ENCODE measurements around the gene NGEF.

The NGEF gene

DNA sequence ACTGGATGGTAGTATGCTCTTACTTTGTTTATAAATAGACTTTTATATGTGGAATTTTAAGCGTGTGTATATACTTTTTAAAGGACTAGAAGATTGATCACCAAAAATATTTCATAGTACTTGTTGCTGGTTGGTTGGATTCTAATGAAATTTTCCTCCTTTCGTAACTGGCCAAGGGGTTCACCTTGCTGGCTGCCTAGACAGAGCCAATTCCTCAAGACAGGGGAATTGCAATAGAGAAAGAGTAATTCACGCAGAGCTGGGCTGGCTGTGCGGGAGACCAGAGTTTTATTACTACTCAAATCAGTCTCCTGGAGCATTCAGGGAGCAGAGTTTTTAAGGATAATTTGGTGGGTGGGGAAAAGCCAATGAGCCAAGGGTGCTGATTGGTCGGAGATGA, 72.3 kb downstream of the NGEF start:
- no peak overlapping the region for H3K27ac Mint-ChIP-seq
- no peak for ATAC-seq (ENCODE audit: low read depth)
- H3K36me3 Mint-ChIP-seq: no peaks in the 10 kb centered on the region
- H3K27me3 Mint-ChIP-seq: peaks cover 14% of the 10 kb centered on the region
- H3K9me3 Mint-ChIP-seq: no peaks in the 10 kb centered on the region
- peaks cover 3% of the 10 kb centered on the region for H3K4me1 Mint-ChIP-seq
- DNase-seq (ENCODE audit: low spot score in 2 of 2): no peak
- no peak overlapping the region for H3K4me3 Mint-ChIP-seq

DNA sequence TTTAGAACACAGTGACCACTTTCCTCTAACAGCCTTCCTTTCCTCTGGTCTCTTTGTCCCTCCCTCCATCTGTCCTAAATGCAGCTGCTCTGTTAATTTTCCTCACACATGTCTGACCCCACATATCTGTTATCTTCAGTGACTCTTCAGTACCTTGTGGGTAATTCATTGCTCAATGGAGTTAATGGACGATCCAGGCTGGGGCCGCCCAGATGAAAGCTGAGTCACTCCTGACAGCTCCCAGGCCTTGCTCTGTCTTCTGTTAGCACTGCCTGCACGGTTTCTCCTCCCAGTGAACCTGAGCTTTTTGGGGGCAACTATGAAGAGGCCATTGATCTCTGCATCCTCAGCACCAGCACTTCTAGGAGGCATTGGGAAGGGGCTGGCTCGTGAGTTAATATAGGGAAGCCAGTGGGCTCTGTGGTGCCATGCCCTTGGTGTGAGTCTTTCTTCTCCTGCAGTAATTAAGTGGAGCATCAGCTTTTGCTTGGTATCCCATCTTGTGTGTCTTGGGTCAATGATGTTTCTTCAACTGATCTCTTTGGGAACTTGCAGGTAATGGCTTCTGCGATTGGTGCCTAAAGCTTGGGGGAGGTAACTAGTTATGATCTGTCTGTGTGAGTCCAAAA, 75.7 kb downstream of the NGEF start:
- H3K4me3 Mint-ChIP-seq: no peak overlapping the region
- H3K36me3 Mint-ChIP-seq: no peaks in the 10 kb centered on the region
- no peaks in the 10 kb centered on the region for H3K9me3 Mint-ChIP-seq
- ATAC-seq (ENCODE audit: low read depth) (no peak), DNase-seq (ENCODE audit: low spot score in 2 of 2) (no peak)
- H3K27ac Mint-ChIP-seq: no peak overlapping the region
- H3K4me1 Mint-ChIP-seq: peaks cover 3% of the 10 kb centered on the region
- H3K27me3 Mint-ChIP-seq: peaks cover 19% of the 10 kb centered on the region

DNA sequence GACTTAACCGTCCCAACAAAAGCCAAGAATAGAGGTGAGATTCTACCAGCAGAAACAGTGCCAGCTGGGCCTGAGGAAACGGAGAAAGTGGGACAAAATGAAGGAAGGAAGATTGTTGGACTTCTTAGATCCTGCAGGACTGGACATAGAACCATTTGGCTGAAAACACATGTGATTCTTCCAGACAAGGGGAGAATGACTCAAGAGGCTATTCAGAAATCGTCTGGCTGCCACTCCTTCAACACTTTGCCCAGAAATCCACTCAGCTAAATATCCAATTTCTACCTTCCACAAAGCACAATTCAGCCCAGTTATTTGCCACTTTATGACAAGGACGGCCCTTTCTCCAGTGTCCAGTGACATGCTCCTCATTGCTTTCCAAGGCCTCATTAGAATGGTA, 81.4 kb downstream of the NGEF start:
- Mint-ChIP-seq H3K9me3 (no peaks in the 10 kb centered on the region), H3K4me3 (no peak overlapping the region), H3K27ac (no peak overlapping the region), H3K36me3 (no peaks in the 10 kb centered on the region), H3K27me3 (peaks cover 19% of the 10 kb centered on the region), H3K4me1 (no peaks in the 10 kb centered on the region)
- DNase-seq (ENCODE audit: low spot score in 2 of 2) (no peak), ATAC-seq (ENCODE audit: low read depth) (no peak)

DNA sequence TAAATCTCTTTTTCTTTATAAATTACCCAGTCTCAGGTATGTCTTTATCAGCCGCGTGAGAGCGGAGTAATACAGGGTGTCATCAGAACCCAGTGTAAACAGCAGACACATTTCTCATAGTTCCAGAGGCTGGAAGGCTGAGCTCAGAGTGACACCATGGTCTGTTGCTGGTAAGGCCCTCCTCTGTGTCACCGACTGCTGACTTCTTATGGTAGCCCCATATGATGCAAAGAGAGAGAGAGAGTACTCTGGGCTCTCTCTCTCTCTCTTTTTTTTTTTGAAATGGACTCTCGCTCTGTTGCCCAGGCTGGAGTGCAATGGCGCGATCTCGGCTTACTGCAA, 83.0 kb downstream of the NGEF start:
- Mint-ChIP-seq H3K36me3 (no peaks in the 10 kb centered on the region), H3K9me3 (no peaks in the 10 kb centered on the region), H3K4me3 (no peak overlapping the region), H3K4me1 (peaks cover 3% of the 10 kb centered on the region), H3K27ac (no peak overlapping the region), H3K27me3 (peaks cover 24% of the 10 kb centered on the region)
- ATAC-seq (ENCODE audit: low read depth): no peak
- DNase-seq (ENCODE audit: low spot score in 2 of 2): no peak

DNA sequence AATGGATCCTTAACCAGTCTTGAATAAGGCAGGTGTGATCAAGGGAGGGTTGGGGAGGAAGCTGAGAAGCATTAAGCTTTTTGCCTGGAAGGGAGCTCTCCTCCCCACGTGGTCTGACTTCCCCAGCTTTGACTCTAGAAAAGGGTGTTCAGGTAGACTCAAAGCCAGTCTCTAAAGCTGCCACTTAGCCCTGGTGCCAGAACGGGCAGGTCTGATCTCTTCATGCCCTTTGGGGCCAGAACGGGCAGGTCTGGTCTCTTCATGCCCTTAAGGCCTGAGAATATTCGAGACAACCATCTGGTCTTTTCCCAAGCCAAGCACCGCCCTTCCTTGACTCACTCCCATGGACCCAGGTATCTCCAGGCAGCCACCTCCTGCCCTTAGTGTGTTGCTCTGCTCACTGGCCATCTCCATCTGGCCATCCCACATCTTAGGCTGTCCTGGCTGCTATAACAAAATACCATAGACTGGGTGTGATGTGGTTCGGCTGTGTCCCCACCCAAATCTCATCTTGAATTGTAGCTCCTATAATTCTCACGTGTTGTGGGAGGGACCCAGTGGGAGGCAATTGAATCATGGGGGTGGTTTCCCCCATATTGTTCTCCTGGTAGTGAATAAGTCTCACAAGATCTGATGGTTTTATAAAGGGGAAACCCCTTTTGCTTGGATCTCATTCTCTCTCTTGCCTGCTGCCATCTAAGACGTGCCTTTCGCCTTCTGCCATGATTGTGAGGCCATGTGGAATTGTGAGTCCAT, 83.6 kb downstream of the NGEF start:
- no peaks in the 10 kb centered on the region for H3K9me3 Mint-ChIP-seq
- H3K27me3 Mint-ChIP-seq: peaks cover 24% of the 10 kb centered on the region
- peak overlapping the region; percentile 67 for H3K4me3 Mint-ChIP-seq
- no peaks in the 10 kb centered on the region for H3K36me3 Mint-ChIP-seq
- no peak overlapping the region for H3K27ac Mint-ChIP-seq
- peaks cover 3% of the 10 kb centered on the region for H3K4me1 Mint-ChIP-seq
- no peak for DNase-seq (ENCODE audit: low spot score in 2 of 2)
- ATAC-seq (ENCODE audit: low read depth): no peak

DNA sequence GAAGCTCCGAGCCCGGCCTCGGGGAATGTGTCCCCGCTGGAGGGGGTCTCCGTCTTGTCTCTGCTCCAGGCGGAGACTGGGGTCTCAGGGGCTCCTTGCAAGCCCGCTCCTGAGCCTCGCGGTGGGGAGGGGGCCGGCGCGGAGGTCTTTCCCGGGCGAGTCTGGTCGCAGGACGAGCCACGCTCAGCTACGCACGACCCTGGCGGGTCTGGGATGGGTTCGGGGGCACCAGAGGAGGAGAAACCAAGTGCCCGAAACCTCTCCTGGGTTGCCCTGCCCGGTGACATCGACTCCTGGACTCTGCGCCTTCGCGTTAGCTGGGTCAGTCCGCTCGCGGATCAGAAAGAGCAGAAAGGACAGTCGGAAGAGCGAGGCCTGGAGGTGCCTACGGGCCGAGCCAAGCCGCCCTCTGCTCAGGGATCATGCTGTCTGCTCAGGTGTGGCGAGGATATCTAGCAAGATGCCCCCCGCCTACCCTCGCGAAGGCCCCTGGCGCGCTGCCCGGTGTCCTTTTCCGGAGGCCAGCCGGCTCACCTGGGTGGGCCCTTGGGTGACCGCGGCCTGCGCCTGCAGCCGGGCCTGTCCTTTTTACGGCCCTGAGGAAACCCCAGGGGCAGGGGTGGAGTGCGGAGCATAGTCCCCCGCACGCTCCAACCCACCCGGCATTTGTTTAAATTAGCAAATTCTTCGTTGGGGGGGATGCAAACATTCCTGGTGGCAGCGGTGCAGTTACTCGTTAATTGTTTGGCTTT, 84.3 kb downstream of the NGEF start:
- Mint-ChIP-seq H3K36me3 (no peaks in the 10 kb centered on the region), H3K9me3 (no peaks in the 10 kb centered on the region), H3K27me3 (peaks cover 24% of the 10 kb centered on the region), H3K4me3 (peak overlapping the region; percentile 67), H3K4me1 (peaks cover 3% of the 10 kb centered on the region), H3K27ac (no peak overlapping the region)
- ATAC-seq (ENCODE audit: low read depth) (no peak), DNase-seq (ENCODE audit: low spot score in 2 of 2) (no peak)

DNA sequence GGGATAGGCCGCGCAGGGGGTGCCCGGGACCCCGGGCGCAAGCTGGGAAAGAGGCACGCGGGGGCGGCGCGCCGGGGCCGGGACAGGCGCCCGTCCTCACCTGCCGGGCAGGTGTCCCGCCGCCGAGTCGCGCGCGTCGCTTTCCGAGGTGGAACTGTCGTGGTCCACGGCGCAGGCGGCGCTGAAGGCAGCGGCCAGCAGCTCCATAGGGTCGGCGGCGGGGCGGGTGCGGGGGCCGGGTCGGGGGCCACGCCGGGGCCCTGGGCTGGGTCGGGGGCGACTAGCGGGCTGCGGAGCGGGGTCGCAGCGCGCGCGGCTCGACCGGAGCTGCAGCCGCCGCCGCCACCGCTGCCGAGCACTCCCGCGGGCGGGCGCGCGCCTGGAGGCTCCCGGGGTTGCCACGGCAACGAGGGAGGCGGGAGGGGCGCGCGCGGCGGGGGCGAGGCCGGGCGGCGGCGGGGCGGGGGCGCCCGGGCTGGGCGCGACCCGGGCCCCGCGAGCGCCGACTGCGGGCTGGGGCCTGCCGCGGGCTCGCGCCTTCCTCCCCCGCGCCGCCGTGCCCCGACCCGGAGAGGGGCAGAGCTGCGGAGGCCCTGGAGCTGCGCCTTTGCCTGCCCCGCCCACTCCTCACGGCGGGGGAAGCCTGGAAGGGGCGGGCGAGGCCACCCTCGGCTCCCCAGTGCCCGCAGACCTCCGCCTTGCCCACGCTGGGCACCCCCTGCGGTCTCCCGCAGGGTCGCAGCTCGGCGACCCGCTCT, 85.1 kb downstream of the NGEF start:
- peaks cover 17% of the 10 kb centered on the region for H3K27me3 Mint-ChIP-seq
- ATAC-seq (ENCODE audit: low read depth) (peak; percentile 42), DNase-seq (ENCODE audit: low spot score in 2 of 2) (no peak)
- peak overlapping the region; percentile 50 for H3K4me3 Mint-ChIP-seq
- no peak overlapping the region for H3K27ac Mint-ChIP-seq
- H3K4me1 Mint-ChIP-seq: peaks cover 3% of the 10 kb centered on the region
- no peaks in the 10 kb centered on the region for H3K9me3 Mint-ChIP-seq
- no peaks in the 10 kb centered on the region for H3K36me3 Mint-ChIP-seq

DNA sequence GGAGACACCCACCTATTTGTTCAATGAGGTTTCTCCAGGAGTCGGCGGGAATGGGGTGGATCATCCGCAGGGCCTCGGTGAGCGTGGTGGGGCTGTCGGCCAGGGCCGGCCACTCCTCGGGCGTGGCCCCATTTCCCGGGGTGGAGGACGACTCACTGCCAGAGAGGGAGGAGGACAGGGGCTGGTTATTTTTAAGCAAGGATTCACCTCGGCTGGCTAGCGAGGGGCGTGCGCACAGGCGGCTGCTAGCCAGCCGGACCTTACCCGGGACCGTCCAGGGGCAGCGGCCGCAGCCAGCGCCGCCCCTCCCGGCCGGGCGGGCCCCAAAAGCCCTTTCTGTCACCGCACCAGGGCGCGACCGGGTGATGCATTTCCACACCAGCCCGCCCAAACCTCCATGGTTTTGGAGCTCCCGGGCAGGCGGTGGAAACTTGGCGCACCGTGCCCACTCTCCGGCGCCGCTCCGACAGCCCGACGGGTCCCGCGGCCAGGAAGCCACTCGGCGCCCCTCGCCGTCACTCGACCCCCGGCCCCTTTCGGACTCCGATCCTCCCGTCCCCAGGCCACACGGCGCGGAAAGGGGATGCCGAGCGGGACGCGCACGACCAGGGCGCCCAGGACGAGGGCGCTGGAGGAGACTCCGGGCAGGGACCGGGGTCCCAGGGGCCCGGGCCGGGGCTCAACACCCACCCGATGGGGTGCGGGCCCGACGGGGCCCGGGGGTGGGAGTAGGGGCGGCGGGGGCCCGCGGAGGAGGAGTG, 85.8 kb downstream of the NGEF start:
- no peak for DNase-seq (ENCODE audit: low spot score in 2 of 2)
- no peak for ATAC-seq (ENCODE audit: low read depth)
- peaks cover 17% of the 10 kb centered on the region for H3K27me3 Mint-ChIP-seq
- no peaks in the 10 kb centered on the region for H3K9me3 Mint-ChIP-seq
- H3K27ac Mint-ChIP-seq: no peak overlapping the region
- no peaks in the 10 kb centered on the region for H3K36me3 Mint-ChIP-seq
- peaks cover 3% of the 10 kb centered on the region for H3K4me1 Mint-ChIP-seq
- peak overlapping the region; percentile 70 for H3K4me3 Mint-ChIP-seq

DNA sequence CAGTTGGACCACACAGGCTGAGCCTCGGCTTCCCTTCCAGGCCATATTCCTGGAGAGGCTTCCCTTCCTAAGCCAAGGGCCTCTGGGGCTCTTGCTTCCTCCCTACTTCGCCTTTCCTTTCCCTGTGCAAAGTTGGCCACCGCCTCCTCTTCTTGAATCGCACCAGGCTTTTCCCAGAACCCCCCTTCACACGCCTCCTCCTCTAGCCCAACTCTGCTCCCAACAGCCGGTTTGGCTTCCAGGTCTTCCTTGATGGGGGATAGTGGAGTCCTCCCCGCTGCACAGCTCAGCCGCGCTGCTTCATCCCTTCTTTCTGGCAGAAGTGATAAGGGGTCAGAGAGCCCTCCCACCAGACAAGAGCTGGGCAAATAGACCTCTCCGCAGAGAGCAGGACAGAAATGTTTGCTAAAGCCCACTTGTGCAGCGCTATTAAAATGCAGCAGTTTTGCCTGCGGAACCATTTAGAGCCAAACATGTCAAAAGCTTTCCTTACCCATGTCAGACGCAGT, 86.6 kb downstream of the NGEF start:
- DNase-seq (ENCODE audit: low spot score in 2 of 2) (no peak), ATAC-seq (ENCODE audit: low read depth) (no peak)
- peak overlapping the region; percentile 70 for H3K4me3 Mint-ChIP-seq
- peaks cover 21% of the 10 kb centered on the region for H3K27me3 Mint-ChIP-seq
- H3K27ac Mint-ChIP-seq: no peak overlapping the region
- peaks cover 3% of the 10 kb centered on the region for H3K4me1 Mint-ChIP-seq
- H3K36me3 Mint-ChIP-seq: no peaks in the 10 kb centered on the region
- no peaks in the 10 kb centered on the region for H3K9me3 Mint-ChIP-seq

DNA sequence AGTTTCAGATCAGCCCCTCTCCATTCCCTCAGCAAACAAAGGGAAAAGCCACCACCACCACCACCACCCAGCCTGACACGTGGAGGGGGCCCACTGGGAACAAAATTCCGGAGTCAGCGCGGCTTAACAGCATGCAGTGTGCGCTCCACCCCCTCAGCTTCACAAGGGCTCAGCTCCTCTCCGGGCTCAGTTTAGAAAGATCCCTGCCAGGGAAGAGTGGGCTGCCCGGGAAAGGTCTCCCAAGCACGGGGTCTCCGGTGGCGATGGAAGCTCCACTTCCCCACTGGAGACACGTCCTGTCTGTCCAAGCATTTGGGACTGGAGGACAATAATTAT, 87.3 kb downstream of the NGEF start:
- Mint-ChIP-seq H3K27me3 (peaks cover 20% of the 10 kb centered on the region), H3K4me3 (no peak overlapping the region), H3K9me3 (no peaks in the 10 kb centered on the region), H3K27ac (no peak overlapping the region), H3K4me1 (peaks cover 3% of the 10 kb centered on the region), H3K36me3 (no peaks in the 10 kb centered on the region)
- DNase-seq (ENCODE audit: low spot score in 2 of 2) (no peak), ATAC-seq (ENCODE audit: low read depth) (no peak)

DNA sequence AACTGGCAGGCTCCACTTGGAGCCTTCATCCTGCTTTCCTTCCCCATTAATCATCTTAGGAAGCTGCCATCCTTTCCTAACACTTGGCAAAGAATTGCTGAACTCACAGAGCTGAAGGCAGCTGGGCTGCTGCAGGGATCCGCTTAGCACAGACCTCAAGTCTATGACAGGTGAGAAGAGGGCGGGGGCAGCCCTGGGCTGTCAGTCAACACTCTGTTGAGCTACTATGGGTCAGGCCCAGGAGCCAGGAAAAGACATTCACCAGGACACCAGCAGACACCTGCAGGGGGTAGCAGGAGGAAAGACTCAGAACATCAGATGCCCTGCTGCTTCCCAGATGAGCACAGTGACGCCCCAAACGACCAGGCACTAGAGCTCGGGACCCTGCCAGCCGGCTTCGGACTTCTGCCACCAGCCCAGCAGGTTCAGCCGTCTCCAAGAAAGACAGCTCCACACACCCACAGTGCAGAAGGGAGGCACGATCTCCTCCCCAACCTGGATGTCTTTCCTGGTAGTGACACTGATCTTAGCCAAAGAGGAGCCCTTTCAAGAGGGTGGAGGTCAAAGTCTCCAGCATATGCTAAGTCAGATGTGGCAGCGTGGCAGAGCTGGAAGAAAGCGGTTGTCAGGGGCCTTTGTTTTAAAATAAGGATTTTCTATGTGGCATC, 87.8 kb downstream of the NGEF start:
- DNase-seq (ENCODE audit: low spot score in 2 of 2) (no peak), ATAC-seq (ENCODE audit: low read depth) (no peak)
- peaks cover 3% of the 10 kb centered on the region for H3K4me1 Mint-ChIP-seq
- no peaks in the 10 kb centered on the region for H3K36me3 Mint-ChIP-seq
- no peaks in the 10 kb centered on the region for H3K9me3 Mint-ChIP-seq
- peaks cover 19% of the 10 kb centered on the region for H3K27me3 Mint-ChIP-seq
- H3K4me3 Mint-ChIP-seq: no peak overlapping the region
- H3K27ac Mint-ChIP-seq: no peak overlapping the region

DNA sequence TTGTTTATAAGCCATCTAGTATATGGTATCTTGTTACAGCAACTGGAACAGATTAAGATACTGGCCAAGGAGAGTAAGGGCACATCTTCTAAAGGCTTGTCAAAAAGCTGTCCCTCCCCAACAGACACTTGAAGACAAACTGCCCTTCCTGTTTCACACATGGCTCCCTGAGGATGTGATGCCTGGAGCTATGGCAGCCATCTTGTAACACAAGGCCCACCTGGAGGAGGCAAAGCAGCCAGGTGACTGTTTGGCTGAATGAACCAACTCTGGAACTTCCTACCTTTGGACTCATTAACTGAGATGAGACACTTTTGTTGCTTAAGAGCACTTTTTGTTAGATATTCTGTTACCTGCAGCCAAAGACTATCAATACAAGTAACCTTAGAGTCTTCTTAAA, 88.6 kb downstream of the NGEF start:
- ATAC-seq (ENCODE audit: low read depth): no peak
- Mint-ChIP-seq H3K27ac (no peak overlapping the region), H3K27me3 (peaks cover 18% of the 10 kb centered on the region), H3K9me3 (no peaks in the 10 kb centered on the region), H3K36me3 (no peaks in the 10 kb centered on the region), H3K4me1 (peaks cover 3% of the 10 kb centered on the region), H3K4me3 (no peak overlapping the region)
- no peak for DNase-seq (ENCODE audit: low spot score in 2 of 2)

DNA sequence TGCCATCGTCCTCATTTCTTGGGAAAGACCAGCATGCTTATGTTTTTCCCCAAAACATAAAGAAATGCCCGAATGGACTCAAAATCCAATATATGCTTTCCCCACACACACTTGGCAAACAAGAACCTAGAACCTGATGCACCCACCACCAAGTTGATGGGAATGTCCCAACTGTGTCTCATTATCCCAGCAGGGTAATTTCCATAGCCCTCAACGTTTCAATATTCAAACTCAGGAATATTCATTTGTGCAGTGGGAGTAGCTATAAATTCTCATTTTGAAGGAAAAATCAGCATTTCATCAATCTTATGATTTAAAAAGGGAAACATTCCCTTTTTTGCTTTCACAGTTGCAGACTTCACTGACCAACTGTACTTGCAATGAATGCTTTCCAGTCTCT, 92.3 kb downstream of the NGEF start:
- H3K27me3 Mint-ChIP-seq: peaks cover 11% of the 10 kb centered on the region
- no peaks in the 10 kb centered on the region for H3K36me3 Mint-ChIP-seq
- no peak for DNase-seq (ENCODE audit: low spot score in 2 of 2)

More for the DNA sequence above, 92.3 kb downstream of the NGEF start:
- no peak overlapping the region for H3K27ac Mint-ChIP-seq
- H3K4me1 Mint-ChIP-seq: no peaks in the 10 kb centered on the region
- ATAC-seq (ENCODE audit: low read depth): no peak
- no peaks in the 10 kb centered on the region for H3K9me3 Mint-ChIP-seq
- H3K4me3 Mint-ChIP-seq: no peak overlapping the region
